ENCODE results near the gene RABAC1. TPM values are rescaled to one million over a fixed set of nuclear protein-coding genes. Genes with fewer than 3 reads are reported as not detected.

RABAC1 gene
- total and polyA plus RNA-seq, 2 donors (not counting 3 experiments of a cell fraction or from before 2014, with no cell fraction given), result 178 to 591 TPM

- no peak for TF ChIP-seq JUN (IDR thresholded peaks at IDR 0.05; ENCODE audit: borderline replicate concordance, insufficient read depth, insufficient read length, low read depth)
- no peak overlapping the region for H2AFZ ChIP-seq (ENCODE audit: low read depth, low read length)
- no peak overlapping the region for H3K27ac ChIP-seq (ENCODE audit: insufficient read depth, low read depth, low read length)
- no peaks in the 10 kb centered on the region for H3K27me3 ChIP-seq (ENCODE audit: control insufficient read depth in 2 of 2, insufficient read depth in 2 of 2, low read length in 2 of 2)
- H3K9me1 ChIP-seq (replicated peaks; ENCODE audit: control insufficient read depth, extremely low read depth, insufficient read depth, low read length), result no peaks in the 10 kb centered on the region
- intact Hi-C loops (cut with micrococcal nuclease), result no loop called here
- no peak overlapping the region for H3K4me3 ChIP-seq (replicated peaks in 1 of 3; ENCODE audit: insufficient read depth in 1 of 3, low read depth in 1 of 3, low read length in 3 of 3)
- BruUV-seq (replicated peaks), result no TSS peak
- H3K36me3 ChIP-seq (ENCODE audit: control insufficient read depth in 2 of 2, extremely low read depth in 1 of 2, insufficient read depth in 2 of 2, low read length in 2 of 2), result no peaks in the 10 kb centered on the region
- DNase-seq (ENCODE audit: low read depth, low spot score) (no peak), FAIRE-seq (no peak)
- no peak overlapping the region for H3K4me2 ChIP-seq (ENCODE audit: insufficient read depth, low read length)
- POLR2A ChIA-PET, result interaction anchor here (0.7 kb wide), 1 partner anchor 14 kb away, joined by 3 read pairs; no protein-coding TSS in a partner anchor
- H3K9ac ChIP-seq (replicated peaks; ENCODE audit: extremely low read depth, insufficient read depth, low read length), result no peak overlapping the region
- H3K79me2 ChIP-seq (ENCODE audit: control insufficient read depth, insufficient read depth, low read length), result no peaks in the 10 kb centered on the region
- H3K4me1 ChIP-seq (ENCODE audit: control insufficient read depth, extremely low read depth, insufficient read depth, low read length), result no peaks in the 10 kb centered on the region
- dilution Hi-C loops (cut with MboI; ENCODE audit: extremely low pct_ligation_motif_present, low sequenced_read_pairs), result no loop called here
- CTCF ChIA-PET, result no interaction called here
- H4K20me1 ChIP-seq (replicated peaks; ENCODE audit: control insufficient read depth, extremely low read depth, insufficient read depth, low read length), result no peaks in the 10 kb centered on the region
- no peaks in the 10 kb centered on the region for H3K9me3 ChIP-seq (replicated peaks; ENCODE audit: control insufficient read depth, insufficient read depth, low read length)
Measured at GRCh38 chr19:41974652-41975051, 15.5 kb upstream of the RABAC1 start.

GRCh38 chr19:41971363-41971762 is 12.2 kb upstream of the RABAC1 start:
- no peaks in the 10 kb centered on the region for H3K9me1 ChIP-seq (replicated peaks; ENCODE audit: control insufficient read depth, extremely low read depth, insufficient read depth, low read length)
- no peak overlapping the region for H3K4me3 ChIP-seq (replicated peaks in 1 of 3; ENCODE audit: insufficient read depth in 1 of 3, low read depth in 1 of 3, low read length in 3 of 3)
- CTCF ChIA-PET, result no interaction called here
- no peaks in the 10 kb centered on the region for H3K36me3 ChIP-seq (ENCODE audit: control insufficient read depth in 2 of 2, extremely low read depth in 1 of 2, insufficient read depth in 2 of 2, low read length in 2 of 2)
- H3K9ac ChIP-seq (replicated peaks; ENCODE audit: extremely low read depth, insufficient read depth, low read length), result no peak overlapping the region
- H3K9me3 ChIP-seq (replicated peaks; ENCODE audit: control insufficient read depth, insufficient read depth, low read length), result no peaks in the 10 kb centered on the region
- no peaks in the 10 kb centered on the region for H3K27me3 ChIP-seq (ENCODE audit: control insufficient read depth in 2 of 2, insufficient read depth in 2 of 2, low read length in 2 of 2)
- no peaks in the 10 kb centered on the region for H3K4me1 ChIP-seq (ENCODE audit: control insufficient read depth, extremely low read depth, insufficient read depth, low read length)
- POLR2A ChIA-PET, result no interaction called here
- BruUV-seq (replicated peaks), result no TSS peak
- H4K20me1 ChIP-seq (replicated peaks; ENCODE audit: control insufficient read depth, extremely low read depth, insufficient read depth, low read length), result no peaks in the 10 kb centered on the region
- TF ChIP-seq POLR2A (IDR thresholded peaks at IDR 0.05; ENCODE audit: low read depth, low read length) (no peak), EZH2 (IDR thresholded peaks at IDR 0.05; ENCODE audit: borderline replicate concordance, low read depth, low read length, severe bottlenecking) (no peak)
- H3K4me2 ChIP-seq (ENCODE audit: insufficient read depth, low read length), result no peak overlapping the region
- H3K27ac ChIP-seq (ENCODE audit: insufficient read depth, low read depth, low read length), result no peak overlapping the region
- H3K79me2 ChIP-seq (ENCODE audit: control insufficient read depth, insufficient read depth, low read length), result no peaks in the 10 kb centered on the region
- dilution Hi-C loops (cut with MboI; ENCODE audit: extremely low pct_ligation_motif_present, low sequenced_read_pairs), result no loop called here
- no peak for DNase-seq (ENCODE audit: low read depth, low spot score)
- no peak for FAIRE-seq
- no peak overlapping the region for H2AFZ ChIP-seq (ENCODE audit: low read depth, low read length)
- intact Hi-C loops (cut with micrococcal nuclease), result no loop called here

Data from endothelial cell of umbilical vein (primary cell).